Loucy (cell line): ENCODE data around the gene SLFN12L.

Experiments
- CTCF ChIP-seq: fragments of 200-600 bp; sonication (generic); conservative IDR thresholded peaks from 2 replicates; pipeline ENCODE4 v1.5.1; 2014; ENCODE audit warnings: mild to moderate bottlenecking, antibody characterized with exemption, low read length
- EZH2phosphoT487 ChIP-seq: fragments of 200-600 bp; IDR thresholded peaks from 2 replicates; pipeline ENCODE4 v1.6.1; 2018; ENCODE audit warnings: antibody characterized with exemption, mild to moderate bottlenecking, moderate library complexity, borderline replicate concordance

GRCh38 chr17:35438433-35438832 is 99.0 kb downstream of the SLFN12L start:
- TF ChIP-seq CTCF (no peak), EZH2phosphoT487 (no peak)
